ENCODE measurements around the gene WNT7B.

Gene WNT7B

GRCh38 chr22:45928726-45929368 lies 48.1 kb downstream of the WNT7B start:
- no peak for DNase-seq (ENCODE audit: low read depth, low spot score)

GRCh38 chr22:45927059-45927458 lies 49.9 kb downstream of the WNT7B start:
- no peak for DNase-seq (ENCODE audit: low read depth, low spot score)

DNA sequence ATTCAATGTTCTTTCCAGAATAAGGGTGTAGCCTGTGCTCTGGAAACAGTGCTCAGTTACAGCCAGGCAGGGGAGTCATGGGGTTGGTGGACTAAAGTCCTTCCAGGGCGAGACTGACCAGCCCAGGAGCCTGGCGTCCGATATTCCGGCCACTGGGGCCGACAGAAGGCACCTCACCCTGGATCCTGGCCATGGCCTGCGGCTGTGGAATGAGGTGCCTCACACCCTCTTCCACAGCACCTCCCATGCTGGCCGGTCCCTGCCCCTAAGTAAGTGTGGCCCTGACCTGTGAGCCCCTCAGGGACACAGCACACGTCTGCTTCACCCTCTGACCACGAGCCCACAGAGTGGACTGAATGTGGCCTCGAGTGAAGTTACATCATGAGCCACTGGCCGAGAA lies 50.5 kb downstream of the WNT7B start:
- DNase-seq (ENCODE audit: low read depth, low spot score), result no peak

GRCh38 chr22:45925811-45926351 lies 51.1 kb downstream of the WNT7B start:
- DNase-seq (ENCODE audit: low read depth, low spot score), result no peak

DNA sequence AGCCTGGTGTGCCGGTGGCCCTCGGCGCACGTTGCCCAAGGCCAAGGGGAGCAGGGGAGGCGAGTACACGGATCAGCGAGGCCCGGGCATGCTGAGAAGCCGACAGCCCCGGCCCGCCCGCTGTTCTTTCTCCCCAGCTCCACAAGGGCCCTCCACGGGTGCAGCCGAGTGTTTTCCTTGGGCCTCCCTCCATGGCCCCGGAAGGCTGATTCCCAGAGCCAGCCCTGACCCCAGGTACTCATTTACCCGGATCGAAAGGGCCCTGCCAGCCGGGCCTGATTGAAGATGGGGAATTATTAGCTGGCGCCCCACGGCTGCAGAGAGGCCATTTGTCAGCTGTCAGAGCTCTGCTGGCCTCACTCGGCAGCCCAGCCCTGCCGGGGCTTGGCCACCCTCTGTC lies 53.1 kb downstream of the WNT7B start:
- no peak for DNase-seq (ENCODE audit: low read depth, low spot score)

- no peak for DNase-seq (ENCODE audit: low read depth, low spot score)
Measured at GRCh38 chr22:45923212-45923611, 53.8 kb downstream of the WNT7B start.

DNA sequence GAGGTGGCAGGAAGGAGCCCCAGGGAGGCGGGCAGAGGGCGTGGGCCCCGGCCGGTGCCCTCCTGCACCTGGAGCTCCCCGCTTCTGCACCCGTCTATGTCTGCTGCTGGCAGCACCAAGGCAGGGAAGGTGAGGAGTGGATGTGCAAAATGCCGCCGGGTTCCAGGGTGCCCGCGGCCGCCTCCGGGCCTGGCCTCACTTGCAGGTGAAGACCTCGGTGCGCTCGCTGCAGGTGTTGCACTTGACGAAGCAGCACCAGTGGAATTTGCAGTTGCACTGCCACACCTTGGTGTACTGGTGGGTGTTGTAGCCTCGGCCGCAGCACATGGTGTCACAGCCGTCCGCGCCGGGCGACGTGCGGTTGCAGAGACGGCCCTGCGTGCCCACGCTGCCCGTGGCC lies 54.3 kb downstream of the WNT7B start:
- DNase-seq (ENCODE audit: low read depth, low spot score), result no peak

DNA sequence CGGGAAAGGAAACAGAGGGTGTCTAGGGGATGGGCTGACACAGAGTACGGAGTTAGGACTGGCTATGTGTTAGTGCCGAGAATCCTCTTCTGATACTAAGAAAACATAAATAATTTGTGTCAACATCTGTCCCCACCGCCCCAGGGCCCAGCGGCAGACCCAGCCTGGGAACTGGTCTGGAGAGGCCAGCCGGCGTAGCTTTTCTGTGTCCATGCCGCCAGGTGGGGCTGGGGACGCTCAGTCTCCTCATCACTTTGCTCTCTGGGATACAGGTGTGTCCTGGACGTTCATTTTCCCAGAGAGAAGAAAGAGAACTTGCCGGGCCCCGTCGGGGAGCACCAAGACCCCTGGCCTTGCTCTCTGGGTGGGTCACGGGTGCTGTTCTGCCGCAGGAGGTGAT lies 54.7 kb downstream of the WNT7B start:
- no peak for DNase-seq (ENCODE audit: low read depth, low spot score)

DNA sequence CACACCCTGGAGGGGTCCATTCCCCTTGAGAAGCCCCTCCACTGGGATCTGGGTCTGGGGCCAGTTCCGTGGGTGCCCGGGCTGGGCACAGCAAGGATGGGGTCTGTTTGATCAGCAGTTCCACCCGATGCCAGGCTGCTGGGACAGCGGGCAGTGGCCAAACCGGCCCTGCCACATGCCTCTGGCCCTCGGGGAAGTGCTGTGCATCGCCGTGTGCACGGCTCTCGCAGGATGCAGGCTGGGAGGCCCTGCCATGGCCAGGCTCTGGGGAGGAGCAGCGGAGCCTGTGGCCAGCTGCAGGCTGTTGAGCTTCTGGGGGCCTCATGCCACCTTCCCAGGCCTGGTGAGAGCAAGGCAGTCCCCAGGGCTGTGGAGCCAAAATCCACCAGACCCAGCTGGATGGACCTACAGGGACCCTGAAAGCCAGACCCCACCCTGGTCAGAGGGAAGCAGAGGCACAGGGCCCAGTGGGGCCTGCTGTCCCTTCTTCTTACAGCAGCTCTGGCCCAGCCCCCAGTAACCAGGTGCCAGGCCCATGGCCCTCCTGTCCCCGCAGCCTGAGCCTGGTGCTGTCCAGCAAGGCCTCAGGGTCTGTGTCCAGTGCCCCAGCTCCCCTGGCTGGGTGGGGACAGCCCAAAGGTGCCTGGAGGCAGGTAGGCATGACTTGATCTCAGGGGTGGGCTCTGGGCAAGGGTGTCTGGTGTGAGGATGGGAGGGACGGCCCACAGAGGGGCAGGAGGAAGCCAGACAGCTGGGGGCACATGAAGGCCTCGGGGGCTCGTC lies 57.3 kb downstream of the WNT7B start:
- no peak for DNase-seq (ENCODE audit: low read depth, low spot score)

DNA sequence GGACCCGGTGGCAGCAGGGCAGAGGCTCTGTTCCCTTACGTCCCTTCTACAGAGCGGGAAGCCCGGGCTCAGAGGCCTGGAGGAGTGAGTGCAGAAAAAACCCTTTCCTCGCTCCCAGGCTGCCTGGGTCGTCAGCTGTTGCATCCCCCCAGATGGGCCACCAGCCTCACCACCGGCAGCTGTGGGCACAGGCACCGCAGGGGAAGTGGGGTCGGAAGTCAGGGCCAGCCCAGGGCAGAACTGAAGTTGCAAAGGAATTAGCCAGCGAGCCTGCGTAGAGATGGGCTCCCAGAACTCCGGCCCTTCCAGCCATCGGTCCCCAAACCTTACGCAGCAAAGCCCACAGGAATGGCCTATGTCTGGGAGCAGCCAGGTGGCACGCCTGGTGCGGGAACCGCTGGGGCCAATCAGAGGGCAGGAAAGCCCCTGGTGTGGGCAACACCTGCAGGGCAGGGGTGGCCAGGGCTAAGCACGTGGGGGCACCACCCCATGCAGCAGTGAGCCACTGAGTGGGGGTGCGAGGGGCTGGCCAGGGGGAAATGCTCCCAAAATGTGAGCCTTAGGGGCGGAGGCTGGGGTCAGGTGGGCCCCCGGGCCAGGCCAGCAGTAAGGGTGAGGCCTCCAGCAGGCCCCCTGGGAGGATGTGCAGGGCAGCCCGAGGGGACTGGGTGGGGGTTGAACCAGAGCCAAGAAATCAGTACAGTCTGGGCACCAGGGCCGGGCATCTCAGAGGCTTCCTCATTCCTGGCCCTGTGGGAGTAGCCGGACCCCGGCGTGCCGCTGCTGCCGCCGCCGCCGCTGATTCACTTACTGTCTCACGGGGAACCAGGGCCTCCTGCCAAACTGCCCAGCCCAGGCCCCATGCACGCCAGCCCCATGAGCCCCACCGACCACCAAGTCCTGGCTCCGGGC lies 58.2 kb downstream of the WNT7B start:
- no peak for DNase-seq (ENCODE audit: low read depth, low spot score)

DNA sequence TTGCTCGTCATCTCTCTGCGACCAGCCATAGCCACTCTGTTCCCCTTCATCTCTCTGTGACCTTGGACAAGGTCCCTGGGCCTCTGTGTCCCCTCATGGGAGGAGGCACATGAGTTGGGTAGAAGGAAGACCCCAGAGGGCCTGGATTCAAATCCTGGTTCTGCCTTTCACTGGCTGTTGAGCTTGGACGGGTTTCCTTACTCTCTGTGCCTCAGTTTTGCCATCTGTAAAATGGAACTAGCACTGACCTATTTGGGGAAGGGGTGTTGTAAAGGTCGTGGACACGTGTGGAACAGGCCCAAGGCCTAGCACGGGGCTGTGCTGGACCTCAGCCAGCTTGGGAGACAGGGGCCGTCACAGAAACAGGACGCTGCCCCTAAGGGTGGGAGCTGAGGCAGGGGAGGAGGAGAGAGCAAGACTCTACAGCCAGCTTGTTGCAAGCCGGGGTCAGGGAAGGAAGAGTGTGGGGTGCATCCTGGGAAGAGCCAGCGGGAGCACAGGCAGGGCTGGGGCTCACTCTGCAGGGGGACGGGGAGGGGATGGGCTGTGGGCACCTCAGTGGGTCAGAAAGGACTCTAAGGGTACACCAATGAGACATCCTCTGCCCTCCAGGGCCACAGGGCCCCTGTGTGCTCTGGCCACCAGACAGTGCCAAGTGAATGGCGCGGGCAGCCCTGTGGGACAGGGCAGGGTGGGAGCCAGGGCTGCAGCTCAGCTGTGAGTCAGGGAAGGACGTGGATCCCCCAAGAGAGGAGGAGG lies 59.1 kb downstream of the WNT7B start:
- DNase-seq (ENCODE audit: low read depth, low spot score), result no peak

DNA sequence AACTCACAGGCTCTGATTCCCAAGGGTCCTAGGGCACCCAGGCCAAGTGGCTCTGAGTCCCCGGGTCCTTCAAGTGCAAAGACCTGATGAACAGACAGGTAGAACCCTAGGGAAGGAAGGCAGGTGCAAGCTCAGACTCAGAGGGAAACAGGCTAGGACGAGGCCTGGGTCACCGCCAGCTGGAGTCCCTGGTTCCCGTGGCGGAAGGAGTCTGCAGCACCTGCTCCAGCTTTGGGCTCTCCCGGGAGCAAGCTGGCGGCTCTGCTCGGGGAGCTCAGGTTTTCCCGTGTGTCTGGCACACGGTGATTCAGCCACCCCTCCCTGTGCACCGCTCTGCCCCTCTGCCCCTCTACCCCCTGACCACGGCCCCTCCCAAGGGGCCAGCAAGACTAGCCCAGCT lies 59.8 kb downstream of the WNT7B start:
- DNase-seq (ENCODE audit: low read depth, low spot score), result no peak

GRCh38 chr22:45916515-45916914 lies 60.4 kb downstream of the WNT7B start:
- DNase-seq (ENCODE audit: low read depth, low spot score), result no peak

GRCh38 chr22:45915841-45916240 lies 61.1 kb downstream of the WNT7B start:
- DNase-seq (ENCODE audit: low read depth, low spot score), result no peak

DNA sequence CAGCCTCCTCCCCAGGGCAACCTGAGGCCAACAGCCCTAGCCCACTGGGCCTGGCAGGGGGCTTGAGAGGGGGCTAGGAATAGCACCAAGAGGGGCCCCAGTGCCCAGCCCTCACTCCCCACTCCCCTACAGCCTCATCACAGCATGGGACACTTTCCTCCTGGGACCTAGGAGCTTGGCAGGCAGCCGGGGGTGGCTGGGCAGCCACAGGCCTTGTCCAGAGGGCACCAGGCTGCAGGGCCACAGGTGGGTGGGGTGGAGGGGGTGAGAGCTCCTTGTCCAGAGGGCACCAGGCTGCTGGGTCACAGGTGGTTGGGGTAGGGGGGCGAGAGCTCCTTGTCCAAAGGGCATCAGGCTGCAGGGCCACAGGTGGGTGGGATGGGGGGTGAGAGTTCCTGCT lies 61.8 kb downstream of the WNT7B start:
- no peak for DNase-seq (ENCODE audit: low read depth, low spot score)

GRCh38 chr22:45914309-45914708 lies 62.7 kb downstream of the WNT7B start:
- DNase-seq (ENCODE audit: low read depth, low spot score), result no peak

- no peak for DNase-seq (ENCODE audit: low read depth, low spot score)
Measured at GRCh38 chr22:45912910-45913309, 64.1 kb downstream of the WNT7B start.

DNA sequence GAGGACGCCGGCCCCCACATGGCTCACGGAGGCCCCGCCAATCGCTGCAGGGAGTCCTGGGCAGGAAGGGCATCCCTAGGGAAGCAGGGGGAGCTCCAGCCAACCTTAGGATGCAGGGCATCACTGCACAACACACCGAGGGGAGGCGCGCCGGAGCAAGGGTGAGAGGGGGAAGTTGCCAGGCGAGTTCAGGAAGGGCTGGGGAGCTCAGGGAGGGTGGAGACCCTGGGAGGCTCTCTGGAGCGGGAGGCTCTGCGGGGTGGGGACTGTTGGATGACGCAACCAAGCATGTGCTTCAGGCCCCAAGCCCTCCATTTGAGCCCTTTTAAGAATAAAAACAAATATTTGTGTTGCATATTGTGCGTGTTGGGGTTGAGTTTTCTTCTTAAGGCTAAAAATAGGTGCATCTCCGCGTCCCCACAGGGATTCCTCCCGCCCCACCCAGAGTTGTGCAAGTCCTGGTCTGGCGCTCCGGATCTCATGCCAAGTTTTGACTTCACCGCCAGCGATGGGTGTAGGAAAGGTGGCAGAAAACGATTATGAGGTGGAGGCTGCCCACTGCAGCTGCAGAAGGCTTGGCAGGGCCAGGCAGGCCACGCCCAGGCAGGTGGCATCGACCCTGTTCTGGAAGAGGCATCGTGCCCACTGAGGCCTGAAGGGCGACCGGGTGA lies 65.2 kb downstream of the WNT7B start:
- no peak for DNase-seq (ENCODE audit: low read depth, low spot score)

DNA sequence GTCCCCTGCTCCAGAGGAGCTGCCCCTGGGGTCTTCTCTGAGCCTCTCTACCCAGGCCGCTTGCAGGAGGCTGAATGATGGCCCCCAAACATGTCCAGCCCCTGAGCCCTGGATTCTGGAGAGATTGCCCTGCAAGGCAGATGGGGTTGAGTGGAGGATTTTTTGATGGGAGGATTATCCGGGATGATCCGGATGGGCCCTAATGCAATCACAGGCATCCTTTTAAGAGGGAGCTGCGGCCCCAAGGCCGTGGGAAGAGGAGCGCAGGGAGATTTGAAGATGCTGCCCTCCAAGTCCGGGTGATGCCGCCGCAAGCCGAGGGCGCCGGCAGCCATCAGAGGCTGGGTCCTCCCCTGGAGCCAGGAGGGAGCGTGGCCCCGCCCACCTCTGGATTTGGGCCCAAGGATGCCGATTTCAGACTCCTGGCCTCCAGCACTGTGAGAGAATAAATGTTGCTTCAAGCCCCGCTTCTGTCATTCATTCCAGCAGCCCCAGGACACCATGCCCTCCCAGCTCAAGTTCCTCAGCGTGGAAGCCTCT lies 66.0 kb downstream of the WNT7B start:
- no peak for DNase-seq (ENCODE audit: low read depth, low spot score)

DNA sequence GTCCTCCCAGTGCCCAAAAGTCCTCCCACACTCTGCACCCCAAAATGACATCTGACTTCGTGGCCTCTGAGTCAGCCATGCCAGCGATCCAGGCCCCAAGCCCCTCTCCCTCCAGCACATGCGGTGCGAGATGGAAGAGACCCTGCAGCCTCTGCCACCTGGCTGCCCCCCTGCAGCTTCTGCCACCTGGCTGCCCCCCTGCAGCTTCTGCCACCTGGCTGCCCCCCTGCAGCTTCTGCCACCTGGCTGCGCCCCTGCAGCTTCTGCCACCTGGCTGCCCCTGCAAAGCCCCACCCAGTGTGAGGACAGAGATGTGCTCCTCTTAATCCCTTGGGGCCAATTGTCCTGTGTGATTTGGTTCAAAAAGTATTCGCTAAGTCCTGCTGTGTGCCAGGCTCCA lies 68.0 kb downstream of the WNT7B start:
- no peak for DNase-seq (ENCODE audit: low read depth, low spot score)

GRCh38 chr22:45907996-45908395 lies 69.0 kb downstream of the WNT7B start:
- DNase-seq (ENCODE audit: low read depth, low spot score), result no peak
